Right cardiac atrium (tissue), 5 donors: ENCODE data around the gene TMCC2. TPM values are rescaled to one million over a fixed set of nuclear protein-coding genes. Genes with fewer than 3 reads are reported as not detected.

ENCODE experiments used
- ATAC-seq, 2 donors: fragments of 200-7000 bp; cut with Tn5 transposase; one replicate each; pipeline versions ENCODE4 v1.8.0 to v1.9.1; 2020; ENCODE audit warnings: moderate library complexity in 2 of 2, mild to moderate bottlenecking in 1 of 2
- DNase-seq, 3 donors: peaks; one replicate each; pipeline ENCODE4 v3.0.0-alpha.2; 2020
- H3K27ac ChIP-seq: one replicate; pipeline ENCODE4 v1.5.1; 2013; ENCODE audit warnings: mild to moderate bottlenecking, low read length, control low read depth, moderate library complexity
- H3K27me3 ChIP-seq: one replicate; pipeline ENCODE4 v1.6.1; 2013; ENCODE audit not compliant: control insufficient read depth, insufficient read depth
- H3K4me1 ChIP-seq: one replicate; pipeline ENCODE4 v1.6.1; 2013; ENCODE audit warnings: low read length; ENCODE audit not compliant: control insufficient read depth, insufficient read depth
- H3K4me3 ChIP-seq: one replicate; pipeline ENCODE4 v1.5.1; 2013; ENCODE audit warnings: low read length, control low read depth
- H3K9me3 ChIP-seq: one replicate; pipeline ENCODE4 v1.6.1; 2013; ENCODE audit warnings: low read length; ENCODE audit not compliant: control insufficient read depth
- WGBS: extraction: QIAGEN DNeasy Blood & Tissue Kit; methylation state at CpG from one replicate; pipeline ENCODE4 v1.1.7; 2013; 5-methylcytosine and 5-hydroxymethylcytosine counted together
- intact Hi-C, 4 donors: fragments of 100-400 bp; cut with DNase I; formaldehyde crosslinking; loops; one replicate each; pipeline versions ENCODE4 v1.11.0 to v1.14.0; 2022 to 2023
- polyA plus RNA-seq: library from polyadenylated mRNA; stranded (reverse); fragments of 200-250 nt; gene quantifications from one replicate; pipeline ENCODE4 v1.2.3, GENCODE V29; 2013
- total RNA-seq, 4 donors: library from RNA; stranded (reverse); fragmentation: NEBNext Ultra II Directional; extraction: Animal tissue kit (Norgen Biotek cat#: 25700); gene quantifications; one replicate each; pipeline ENCODE4 v1.2.1, GENCODE V29; 2021
- donor health status: healthy with polysubstance abuse.
- donor health status: DM: no; HTN: yes; CAD: no.
- donor health status: DM: no; HTN: no; CAD: no.
- donor health status: DM: no; HTN: yes; CAD: no; lungs with severe emphysema.
- donor health status: DM: yes; HTN: yes; CAD: no.

The TMCC2 gene
- total and polyA plus RNA-seq, 5 donors = 6.5 to 15.9 (median 14.9) TPM

DNA sequence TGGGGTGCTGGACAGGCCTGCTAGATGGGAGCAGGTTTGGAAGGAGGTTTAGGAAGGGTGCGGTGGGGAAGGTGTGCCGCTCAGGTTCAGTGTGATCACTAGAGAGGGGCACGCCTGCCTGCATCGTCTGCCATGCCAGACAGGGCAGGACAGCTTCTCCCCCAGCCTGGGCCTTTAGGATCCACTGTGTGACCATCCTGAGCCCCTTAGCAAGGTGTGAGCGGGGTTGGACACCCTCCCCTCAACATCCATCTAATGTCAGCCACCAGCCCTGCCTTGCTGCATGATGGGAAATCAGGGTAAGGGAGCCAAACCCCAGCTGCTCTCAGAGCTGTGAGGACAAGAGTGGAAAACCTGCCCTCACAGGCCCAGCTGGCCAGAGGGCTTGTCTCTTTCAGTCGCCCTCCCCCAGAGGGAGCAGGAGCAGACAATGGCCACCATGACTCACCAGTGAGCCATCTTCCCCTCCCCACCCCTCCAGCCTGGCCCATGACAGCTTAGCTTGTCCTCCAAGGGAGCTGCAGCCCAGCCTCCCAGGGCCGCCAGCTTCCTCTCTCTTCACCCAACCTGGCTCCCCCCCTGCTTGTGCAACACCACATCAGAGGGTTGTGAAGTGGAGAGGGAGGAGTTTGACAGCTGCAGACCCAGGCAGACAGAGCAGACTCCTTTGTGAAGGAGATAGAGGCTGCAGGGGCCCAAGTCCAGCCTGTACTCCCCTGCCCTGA, 56.8 kb downstream of the TMCC2 start:
- intact Hi-C loops = no loop called here
- peak overlapping the region; percentile 53 for H3K27ac ChIP-seq
- no peaks in the 10 kb centered on the region for H3K27me3 ChIP-seq
- 76% methylated on average over 7 of the region's 7 CpGs for WGBS
- peaks cover 7% of the 10 kb centered on the region for H3K4me1 ChIP-seq
- ATAC-seq (peak; percentile 90 to 95), DNase-seq (peak; percentile 85 to 90 (median 89))
- H3K4me3 ChIP-seq = no peak overlapping the region
- no peaks in the 10 kb centered on the region for H3K9me3 ChIP-seq

DNA sequence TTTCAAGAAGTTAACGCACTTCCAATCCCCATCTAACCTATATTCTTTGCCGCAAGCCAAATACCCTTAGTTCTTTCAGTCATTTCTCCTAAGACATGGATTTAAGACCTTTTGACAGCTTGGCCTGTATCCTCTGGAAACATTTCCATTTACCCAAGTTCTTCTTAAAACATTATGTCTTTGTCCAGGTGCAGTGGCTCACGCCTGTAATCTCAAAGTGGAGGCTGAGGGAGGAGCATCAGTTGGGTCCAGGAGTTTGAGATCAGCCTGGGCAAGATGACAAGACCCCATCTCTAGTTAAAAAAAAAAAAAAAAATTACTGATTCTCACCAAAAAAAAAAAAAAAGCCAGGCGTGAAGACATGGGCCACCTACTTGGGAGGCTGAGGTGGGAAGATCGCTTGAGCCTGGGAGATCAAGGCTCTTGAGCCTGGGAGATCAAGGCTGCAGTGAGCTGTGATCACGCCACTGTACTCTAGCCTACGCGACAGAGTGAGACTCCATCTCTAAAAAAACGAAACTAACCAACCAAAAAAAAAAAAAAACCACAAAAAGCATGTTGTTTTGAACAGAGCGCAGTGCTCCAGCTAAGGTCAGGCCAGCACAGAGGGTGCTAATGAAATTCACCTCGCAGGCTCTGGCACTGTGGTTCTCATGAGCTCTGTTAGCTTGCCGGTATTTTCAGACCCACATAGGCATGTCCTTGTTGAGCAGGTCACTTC, 57.8 kb downstream of the TMCC2 start:
- H3K27me3 ChIP-seq = no peaks in the 10 kb centered on the region
- H3K4me3 ChIP-seq = no peak overlapping the region
- peak overlapping the region; percentile 53 for H3K27ac ChIP-seq
- WGBS = 70% methylated on average over 12 of the region's 12 CpGs
- DNase-seq (no peak), ATAC-seq (no peak)
- no peaks in the 10 kb centered on the region for H3K9me3 ChIP-seq
- H3K4me1 ChIP-seq = peaks cover 7% of the 10 kb centered on the region
- intact Hi-C loops = no loop called here

DNA sequence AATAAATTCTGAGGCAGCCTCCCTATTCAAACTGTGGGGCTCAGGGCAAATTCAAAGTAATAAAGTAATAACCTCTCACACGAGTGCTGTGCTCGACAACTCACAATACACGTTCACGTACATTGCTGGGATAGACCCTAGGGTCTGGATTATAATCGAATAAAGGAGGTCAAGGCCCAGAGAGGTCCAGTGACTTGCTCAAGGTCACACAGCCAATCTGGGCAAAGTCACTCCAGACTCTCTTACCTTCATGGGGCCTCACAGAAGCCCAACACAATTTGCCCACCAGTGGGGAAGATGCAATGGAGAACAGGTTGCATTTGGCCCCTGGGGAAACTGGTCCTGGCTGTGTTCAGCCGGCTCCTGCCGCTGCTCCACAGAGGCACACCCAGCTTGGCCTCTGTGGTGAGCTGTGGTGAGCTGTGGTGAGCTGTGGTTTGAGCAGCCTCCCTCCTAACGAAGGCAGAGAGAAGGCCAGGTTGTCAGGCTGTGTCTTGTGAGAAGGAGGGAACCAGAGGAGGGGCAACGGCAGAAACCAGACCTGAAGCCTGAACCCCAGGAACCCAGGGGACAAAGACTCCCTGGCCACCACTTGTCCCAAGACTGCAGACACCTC, 58.7 kb downstream of the TMCC2 start:
- Histone ChIP-seq H3K27me3 (no peaks in the 10 kb centered on the region), H3K4me3 (no peak overlapping the region), H3K9me3 (no peaks in the 10 kb centered on the region), H3K27ac (no peak overlapping the region), H3K4me1 (peaks cover 7% of the 10 kb centered on the region)
- ATAC-seq (no peak), DNase-seq (no peak)
- intact Hi-C loops = no loop called here
- WGBS = 89% methylated on average over 9 of the region's 9 CpGs

DNA sequence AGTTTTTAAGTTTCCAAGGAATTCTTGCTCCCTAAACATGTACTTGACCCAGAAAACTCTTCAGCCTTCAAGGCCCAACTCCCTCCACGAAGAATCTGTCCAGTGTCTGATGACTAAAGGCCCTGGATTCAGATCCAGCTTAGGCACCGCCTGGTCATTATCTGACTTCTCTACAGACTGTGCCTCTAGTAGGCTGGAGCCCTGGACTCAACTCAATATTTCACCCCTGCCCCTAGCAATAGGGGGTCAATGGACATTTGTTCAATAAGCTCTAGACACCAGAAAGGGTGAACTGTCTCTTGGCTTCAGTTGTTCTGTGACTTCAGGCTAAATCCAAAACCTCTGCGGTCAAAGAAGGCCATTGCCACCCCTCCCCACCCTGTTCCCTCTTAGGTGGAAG, 59.3 kb downstream of the TMCC2 start:
- H3K27me3 ChIP-seq = no peaks in the 10 kb centered on the region
- H3K27ac ChIP-seq = no peak overlapping the region
- no peak for ATAC-seq
- 95% methylated on average over 3 of the region's 3 CpGs for WGBS
- DNase-seq = no peak
- H3K4me1 ChIP-seq = peaks cover 7% of the 10 kb centered on the region
- intact Hi-C loops = no loop called here
- H3K9me3 ChIP-seq = no peaks in the 10 kb centered on the region
- H3K4me3 ChIP-seq = no peak overlapping the region

- peak in 1 of 3 donors; percentile 78 for DNase-seq
- intact Hi-C loops = no loop called here
Measured at GRCh38 chr1:205287767-205288559, 60.2 kb downstream of the TMCC2 start.

DNA sequence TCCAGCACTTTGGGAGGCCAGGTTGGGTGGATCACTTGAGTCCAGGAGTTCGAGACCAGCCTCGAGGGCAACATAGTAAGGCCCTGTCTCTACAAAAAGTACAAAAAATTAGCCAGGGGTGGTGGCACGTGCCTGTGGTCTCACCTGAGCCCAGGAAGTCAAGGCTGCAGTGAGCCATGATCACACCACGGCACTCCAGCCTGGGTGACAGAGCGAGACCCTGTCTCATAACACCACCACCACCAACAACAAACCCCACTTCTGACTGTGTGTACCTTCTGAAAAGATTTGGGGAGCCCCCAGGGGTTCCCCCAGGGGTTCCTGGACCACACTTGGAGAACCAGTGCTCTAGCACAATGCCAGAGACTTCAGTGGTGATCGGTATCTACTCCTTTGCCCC, 63.9 kb downstream of the TMCC2 start:
- no peak for ATAC-seq
- Histone ChIP-seq H3K9me3 (no peaks in the 10 kb centered on the region), H3K4me3 (no peak overlapping the region), H3K27me3 (no peaks in the 10 kb centered on the region), H3K4me1 (peaks cover 12% of the 10 kb centered on the region), H3K27ac (no peak overlapping the region)
- intact Hi-C loops = no loop called here
- 95% methylated on average over 6 of the region's 6 CpGs for WGBS
- no peak for DNase-seq

More at GRCh38 chr1:205287767-205288559, 60.2 kb downstream of the TMCC2 start:
- WGBS = 41% methylated on average over 8 of the region's 8 CpGs
- Histone ChIP-seq H3K4me3 (no peak overlapping the region), H3K27me3 (no peaks in the 10 kb centered on the region), H3K9me3 (no peaks in the 10 kb centered on the region), H3K27ac (no peak overlapping the region), H3K4me1 (peaks cover 7% of the 10 kb centered on the region)
- ATAC-seq = peak; percentile 20 to 29

DNA sequence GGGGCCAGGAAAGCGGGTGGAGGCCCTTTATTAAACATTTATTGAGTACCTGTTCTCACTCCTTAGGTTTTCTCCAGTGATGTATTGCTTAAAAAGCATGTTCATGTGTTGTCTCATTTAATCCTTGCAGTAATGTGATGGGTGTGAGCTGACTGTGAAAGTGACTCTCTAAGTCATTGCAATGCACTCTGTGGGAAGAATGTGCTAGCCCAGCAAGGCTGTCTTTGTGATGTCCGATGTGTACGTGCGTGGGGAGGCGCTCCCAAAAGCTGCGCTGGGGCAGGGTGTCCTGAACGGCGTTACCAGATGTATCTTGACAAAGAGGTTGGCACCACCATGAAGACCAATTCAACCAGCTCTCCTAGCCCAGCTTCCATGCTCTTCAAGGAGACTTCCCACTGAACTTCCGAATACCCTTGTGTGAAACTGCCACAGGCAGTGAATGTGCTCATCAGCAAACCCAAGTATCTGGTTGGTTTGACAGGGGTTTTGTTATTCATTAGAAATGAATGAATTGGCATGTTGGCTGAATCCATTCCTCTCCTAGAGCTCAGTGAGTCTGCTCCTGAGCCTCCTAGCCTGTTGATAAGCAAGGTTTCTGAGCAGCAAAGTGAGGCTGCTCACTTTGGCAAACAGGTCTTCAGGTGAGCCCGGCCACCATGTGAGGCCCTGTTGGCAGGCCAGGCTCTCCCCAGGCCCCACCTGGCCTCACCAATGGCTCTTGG, 65.8 kb downstream of the TMCC2 start:
- H3K27me3 ChIP-seq = no peaks in the 10 kb centered on the region
- intact Hi-C loops = no loop called here
- peaks cover 12% of the 10 kb centered on the region for H3K4me1 ChIP-seq
- DNase-seq (no peak), ATAC-seq (no peak)
- WGBS = 94% methylated on average over 10 of the region's 10 CpGs
- H3K4me3 ChIP-seq = no peak overlapping the region
- H3K9me3 ChIP-seq = no peaks in the 10 kb centered on the region
- peak overlapping the region; percentile 29 for H3K27ac ChIP-seq

DNA sequence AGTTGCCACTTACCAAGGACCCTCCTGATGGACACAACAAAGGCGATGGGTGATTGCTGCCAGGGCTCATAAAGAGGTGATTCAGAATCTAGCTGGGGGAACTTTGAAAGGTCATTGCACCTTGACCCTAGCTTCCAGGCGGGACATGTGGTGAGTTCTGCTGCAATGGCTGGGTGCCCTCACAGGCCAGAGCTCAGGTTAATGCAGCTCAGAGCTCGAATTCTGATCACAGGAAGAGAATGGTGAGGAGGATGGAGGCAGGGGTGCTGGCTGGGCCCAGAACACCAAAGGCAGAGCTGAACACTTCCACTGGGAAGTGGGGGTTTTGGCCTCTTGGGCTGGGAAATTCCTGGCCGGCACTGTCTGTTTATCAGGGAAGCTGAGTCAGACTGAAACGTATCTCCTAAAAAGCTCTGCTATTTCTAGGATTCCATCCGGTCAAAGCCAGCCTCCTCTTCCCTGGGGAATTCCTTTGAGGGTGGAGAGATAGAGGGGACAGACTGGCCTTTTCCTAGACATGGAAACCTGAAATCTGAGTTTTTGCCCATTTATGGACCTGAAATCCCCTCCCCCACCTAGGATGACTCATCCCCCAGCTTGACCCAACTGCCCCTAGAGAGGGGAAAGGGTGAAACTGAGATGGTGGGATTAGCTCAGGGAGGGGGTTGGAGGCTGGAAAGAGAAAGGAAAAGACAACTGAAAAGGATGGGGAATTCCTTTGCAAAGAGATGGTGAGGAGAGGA, 66.6 kb downstream of the TMCC2 start:
- DNase-seq (peak in 1 of 3 donors; percentile 61), ATAC-seq (peak; percentile 70 to 88)
- H3K4me1 ChIP-seq = peaks cover 12% of the 10 kb centered on the region
- H3K27me3 ChIP-seq = no peaks in the 10 kb centered on the region
- 39% methylated on average over 6 of the region's 6 CpGs for WGBS
- H3K4me3 ChIP-seq = no peak overlapping the region
- H3K9me3 ChIP-seq = no peaks in the 10 kb centered on the region
- intact Hi-C loops = no loop called here
- H3K27ac ChIP-seq = peak overlapping the region; percentile 38

- WGBS = 75% methylated on average over 5 of the region's 5 CpGs
- H3K4me3 ChIP-seq = no peak overlapping the region
- H3K27me3 ChIP-seq = no peaks in the 10 kb centered on the region
- peak overlapping the region; percentile 38 for H3K27ac ChIP-seq
- no peaks in the 10 kb centered on the region for H3K9me3 ChIP-seq
- peaks cover 12% of the 10 kb centered on the region for H3K4me1 ChIP-seq
- intact Hi-C loops = no loop called here
- DNase-seq (no peak), ATAC-seq (no peak)
Measured at GRCh38 chr1:205294934-205295333, 67.2 kb downstream of the TMCC2 start.

DNA sequence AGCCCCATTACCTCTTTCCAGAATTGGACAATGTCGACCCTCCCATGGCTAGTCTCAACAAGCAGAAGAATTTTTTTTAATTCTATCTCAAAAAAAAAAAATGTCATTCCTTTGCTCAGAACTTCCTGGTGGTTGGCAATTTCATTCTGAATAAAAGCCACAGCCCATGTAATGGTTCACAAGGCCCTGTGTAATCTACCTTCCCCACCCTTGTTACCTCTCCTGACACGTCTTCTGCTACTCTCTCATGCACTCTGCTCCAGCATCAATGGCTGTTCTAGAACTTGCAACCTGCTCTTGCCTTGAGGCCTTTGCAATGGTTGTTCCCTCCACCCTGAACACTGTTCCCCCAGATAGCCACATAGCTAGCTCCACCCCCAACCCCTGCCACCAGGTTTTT, 68.4 kb downstream of the TMCC2 start:
- DNase-seq = no peak
- Histone ChIP-seq H3K9me3 (no peaks in the 10 kb centered on the region), H3K27ac (no peak overlapping the region), H3K27me3 (no peaks in the 10 kb centered on the region), H3K4me3 (no peak overlapping the region), H3K4me1 (peaks cover 14% of the 10 kb centered on the region)
- 95% methylated on average over 2 of the region's 2 CpGs for WGBS
- intact Hi-C loops = no loop called here
- ATAC-seq = no peak
